ENCODE results near the gene SAMD1. TPM values are rescaled to one million over a fixed set of nuclear protein-coding genes. Genes with fewer than 3 reads are reported as not detected.

Gene SAMD1
- total and polyA plus RNA-seq, 9 of the 15 experiments (the other 6 are each of a cell fraction or from before 2014, with no cell fraction given) = 2.9 to 96.0 (median 43.5) TPM

- TF ChIP-seq ZNF280B (CRISPR knock-in tag; IDR thresholded peaks at IDR 0.05) (no peak), KDM5B (IDR thresholded peaks at IDR 0.05; ENCODE audit: insufficient replicate concordance, low read depth, low read length) (peak; percentile 13), NRF1 (conservative IDR thresholded peaks at IDR 0.05 in 1 of 2, IDR thresholded peaks at IDR 0.05 in 1 of 2) (peak; percentile 70 to 72; a peak in 3 of 4 replicates), IRF9 (tag; IDR thresholded peaks at IDR 0.05) (no peak), POLR2AphosphoS5 (IDR thresholded peaks at IDR 0.05; ENCODE audit: control insufficient read depth, insufficient read depth, low read depth, low read length) (no peak), KDM4B (IDR thresholded peaks at IDR 0.05; ENCODE audit: borderline replicate concordance in 2 of 2, low read depth in 1 of 2) (no peak), GTF2F1 (IDR thresholded peaks at IDR 0.05; ENCODE audit: low read depth, low read length) (no peak), BHLHE40 (IDR thresholded peaks at IDR 0.05; ENCODE audit: low read length) (peak; percentile 34; the same call in 1 of the 2 replicates), ZNF592 (IDR thresholded peaks at IDR 0.05) (no peak), ARID3B (CRISPR knock-in tag; IDR thresholded peaks at IDR 0.05; ENCODE audit: borderline replicate concordance) (no peak), HNRNPH1 (optimal IDR thresholded peaks at IDR 0.05; ENCODE audit: low read depth, low read length) (no peak), EP400 (IDR thresholded peaks at IDR 0.05) (no peak), YY1 (IDR thresholded peaks at IDR 0.05; ENCODE audit: borderline replicate concordance in 1 of 3, control insufficient read depth in 1 of 3, extremely low read depth in 1 of 3, insufficient read depth in 3 of 3, insufficient read length in 1 of 3, insufficient replicate concordance in 2 of 3, low read depth in 1 of 3, low read length in 2 of 3) (peak in 2 of 3 experiments; percentile 4 to 21), ZBTB1 (CRISPR knock-in tag; IDR thresholded peaks at IDR 0.05; ENCODE audit: borderline replicate concordance, low read depth) (peak; percentile 93)
Observed at GRCh38 chr19:14089662-14090508, 666 bp downstream of the SAMD1 start (continued).
